Caco-2 (cell line): ENCODE results near the gene SUGT1. TPM values are rescaled to one million over a fixed set of nuclear protein-coding genes. Genes with fewer than 3 reads are reported as not detected.

Experiments
- BruUV-seq: library from RNA; stranded (reverse); fragments of 400-500 nt; replicated peaks from 2 replicates; lab custom pipeline; 2021; lab: Mats Ljungman, UMichigan
- CTCF ChIA-PET: fragments of 300-600 bp; sonication (Branson Sonifier 250); formaldehyde crosslinking; loops from one replicate; lab custom pipeline; 2022; ENCODE audit warnings: antibody characterized with exemption; lab: Charles Lee
- POLR2A ChIA-PET: fragments of 300-600 bp; sonication (Branson Sonifier 250); formaldehyde crosslinking; loops from one replicate; lab custom pipeline; 2022; ENCODE audit warnings: antibody characterized with exemption; lab: Charles Lee
- DNase-seq, 2 experiments: peaks; one replicate each; pipeline versions ENCODE4 v3.0.0 to v3.0.0-alpha.2; 2020 to 2022
- H3K27me3 ChIP-seq: replicated peaks from 2 replicates; pipeline ENCODE4 v1.6.0; 2011; ENCODE audit warnings: low read length; ENCODE audit not compliant: control insufficient read depth, insufficient read depth
- H3K36me3 ChIP-seq: 2 replicates; pipeline ENCODE4 v1.5.1; 2011; ENCODE audit warnings: low read length; ENCODE audit not compliant: control insufficient read depth, insufficient read depth
- H3K4me1 ChIP-seq: fragments of 250-450 bp; sonication (Bioruptor Pico); 2 replicates; pipeline ENCODE4 v1.5.1; 2020; ENCODE audit warnings: mild to moderate bottlenecking
- H3K4me3 ChIP-seq: 2 replicates; pipeline ENCODE4 v1.5.1; 2011; ENCODE audit warnings: low read depth, mild to moderate bottlenecking, control low read depth, low read length
- H3K9me3 ChIP-seq: fragments of 250-450 bp; sonication (Bioruptor Pico); 2 replicates; pipeline ENCODE4 v1.5.1; 2020; ENCODE audit warnings: mild to moderate bottlenecking, moderate library complexity
- H3K27ac Mint-ChIP-seq: one replicate; pipeline ENCODE4 v1.8.0; 2022; ENCODE audit warnings: mixed read lengths; ENCODE audit not compliant: unreplicated experiment
- H3K27me3 Mint-ChIP-seq: one replicate; pipeline ENCODE4 v1.8.0; 2022; ENCODE audit warnings: mixed read lengths; ENCODE audit not compliant: insufficient read depth, unreplicated experiment
- H3K36me3 Mint-ChIP-seq: one replicate; pipeline ENCODE4 v1.8.0; 2022; ENCODE audit warnings: mild to moderate bottlenecking, mixed read lengths; ENCODE audit not compliant: insufficient read depth, unreplicated experiment
- H3K4me1 Mint-ChIP-seq: one replicate; pipeline ENCODE4 v1.8.0; 2022; ENCODE audit warnings: low read depth, mixed read lengths; ENCODE audit not compliant: unreplicated experiment
- H3K4me3 Mint-ChIP-seq: one replicate; pipeline ENCODE4 v1.8.0; 2022; ENCODE audit warnings: mild to moderate bottlenecking, moderate library complexity, mixed read lengths; ENCODE audit not compliant: unreplicated experiment
- H3K9me3 Mint-ChIP-seq: one replicate; pipeline ENCODE4 v1.8.0; 2022; ENCODE audit warnings: mixed read lengths; ENCODE audit not compliant: unreplicated experiment
- intact Hi-C: fragments of 100-400 bp; cut with micrococcal nuclease; formaldehyde crosslinking; loops from one replicate; pipeline ENCODE4 v1.10.0; 2022; ENCODE audit not compliant: unreplicated experiment
- total RNA-seq: library from RNA; stranded (reverse); gene quantifications from 2 replicates; pipeline ENCODE4 v1.2.3, GENCODE V29; 2022
- TF ChIP-seq, protein P1 (sequence below), 2 experiments: fragments of 200-600 bp in 1 of 2; IDR thresholded peaks; 1 replicate in 1 of 2; 2 replicates in 1 of 2; pipeline versions ENCODE4 v1.5.1 to v1.8.0; 2011 to 2022; ENCODE audit warnings: antibody characterized with exemption in 1 of 2, control low read depth in 1 of 2, inconsistent platforms in 1 of 2, low read depth in 1 of 2, low read length in 1 of 2, mild to moderate bottlenecking in 1 of 2, moderate library complexity in 1 of 2; ENCODE audit not compliant: insufficient read depth in 1 of 2, severe bottlenecking in 1 of 2, unreplicated experiment in 1 of 2

SUGT1 gene
- total RNA-seq, 1 experiment from 2014 or later: 73.6 TPM

- CTCF ChIA-PET: no interaction called here
- H3K4me1 Mint-ChIP-seq: no peaks in the 10 kb centered on the region
- peaks cover 36% of the 10 kb centered on the region for H3K27me3 Mint-ChIP-seq
- no peaks in the 10 kb centered on the region for H3K9me3 Mint-ChIP-seq
- Histone ChIP-seq H3K4me3 (no peak overlapping the region), H3K27me3 (no peaks in the 10 kb centered on the region), H3K36me3 (no peaks in the 10 kb centered on the region), H3K4me1 (no peaks in the 10 kb centered on the region), H3K9me3 (no peaks in the 10 kb centered on the region)
- intact Hi-C loops: no loop called here
- no peak overlapping the region for H3K27ac Mint-ChIP-seq
- DNase-seq: no peak
- POLR2A ChIA-PET: no interaction called here
- peaks cover 5% of the 10 kb centered on the region for H3K36me3 Mint-ChIP-seq
- H3K4me3 Mint-ChIP-seq: no peak overlapping the region
- BruUV-seq: no TSS peak
- TF ChIP-seq, protein P1, sequence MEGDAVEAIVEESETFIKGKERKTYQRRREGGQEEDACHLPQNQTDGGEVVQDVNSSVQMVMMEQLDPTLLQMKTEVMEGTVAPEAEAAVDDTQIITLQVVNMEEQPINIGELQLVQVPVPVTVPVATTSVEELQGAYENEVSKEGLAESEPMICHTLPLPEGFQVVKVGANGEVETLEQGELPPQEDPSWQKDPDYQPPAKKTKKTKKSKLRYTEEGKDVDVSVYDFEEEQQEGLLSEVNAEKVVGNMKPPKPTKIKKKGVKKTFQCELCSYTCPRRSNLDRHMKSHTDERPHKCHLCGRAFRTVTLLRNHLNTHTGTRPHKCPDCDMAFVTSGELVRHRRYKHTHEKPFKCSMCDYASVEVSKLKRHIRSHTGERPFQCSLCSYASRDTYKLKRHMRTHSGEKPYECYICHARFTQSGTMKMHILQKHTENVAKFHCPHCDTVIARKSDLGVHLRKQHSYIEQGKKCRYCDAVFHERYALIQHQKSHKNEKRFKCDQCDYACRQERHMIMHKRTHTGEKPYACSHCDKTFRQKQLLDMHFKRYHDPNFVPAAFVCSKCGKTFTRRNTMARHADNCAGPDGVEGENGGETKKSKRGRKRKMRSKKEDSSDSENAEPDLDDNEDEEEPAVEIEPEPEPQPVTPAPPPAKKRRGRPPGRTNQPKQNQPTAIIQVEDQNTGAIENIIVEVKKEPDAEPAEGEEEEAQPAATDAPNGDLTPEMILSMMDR (IDR thresholded peaks at IDR 0.05; ENCODE audit: insufficient read depth in 1 of 2, low read depth in 1 of 2, low read length in 1 of 2, severe bottlenecking in 1 of 2, unreplicated experiment in 1 of 2): no peak
Observed at GRCh38 chr13:52743569-52743968, 90.9 kb downstream of the SUGT1 start.

DNA sequence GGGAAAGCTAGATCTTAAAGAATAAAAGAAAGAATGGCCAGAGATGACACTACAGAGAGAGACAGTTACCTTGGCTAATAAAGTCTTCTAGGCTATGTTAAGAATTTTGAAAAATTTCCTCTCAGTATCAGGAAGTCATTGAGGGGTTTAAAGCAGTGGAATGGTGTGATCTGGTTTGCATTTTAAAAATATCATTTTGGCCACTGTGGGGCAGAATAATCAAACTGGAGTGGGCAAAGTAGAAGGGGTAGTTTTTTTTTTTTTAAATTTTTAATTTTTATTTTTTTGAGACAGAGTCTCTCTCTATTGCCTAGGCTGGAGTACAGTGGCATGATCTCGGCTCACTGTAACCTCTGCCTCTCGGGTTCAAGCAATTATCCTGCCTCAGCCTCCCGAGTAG is 91.4 kb downstream of the SUGT1 start:
- Mint-ChIP-seq H3K27me3 (peaks cover 36% of the 10 kb centered on the region), H3K9me3 (no peaks in the 10 kb centered on the region), H3K4me1 (no peaks in the 10 kb centered on the region), H3K36me3 (peaks cover 5% of the 10 kb centered on the region), H3K27ac (no peak overlapping the region), H3K4me3 (no peak overlapping the region)
- H3K9me3 ChIP-seq: no peaks in the 10 kb centered on the region
- H3K4me1 ChIP-seq: no peaks in the 10 kb centered on the region
- intact Hi-C loops: no loop called here
- CTCF ChIA-PET: no interaction called here
- H3K27me3 ChIP-seq: no peaks in the 10 kb centered on the region
- H3K4me3 ChIP-seq: no peak overlapping the region
- no peak for DNase-seq
- H3K36me3 ChIP-seq: no peaks in the 10 kb centered on the region
- TF ChIP-seq, protein P1 (IDR thresholded peaks at IDR 0.05; ENCODE audit: insufficient read depth in 1 of 2, low read depth in 1 of 2, low read length in 1 of 2, severe bottlenecking in 1 of 2, unreplicated experiment in 1 of 2): peak in 1 of 2 experiments; percentile 20
- POLR2A ChIA-PET: no interaction called here
- no TSS peak for BruUV-seq

- H3K36me3 ChIP-seq: no peaks in the 10 kb centered on the region
- no peaks in the 10 kb centered on the region for H3K27me3 ChIP-seq
- ChIA-PET CTCF (no interaction called here), POLR2A (no interaction called here)
- Mint-ChIP-seq H3K36me3 (peaks cover 5% of the 10 kb centered on the region), H3K4me1 (no peaks in the 10 kb centered on the region), H3K27me3 (peaks cover 39% of the 10 kb centered on the region), H3K27ac (no peak overlapping the region), H3K4me3 (no peak overlapping the region), H3K9me3 (no peaks in the 10 kb centered on the region)
- TF ChIP-seq, protein P1 (IDR thresholded peaks at IDR 0.05; ENCODE audit: insufficient read depth in 1 of 2, low read depth in 1 of 2, low read length in 1 of 2, severe bottlenecking in 1 of 2, unreplicated experiment in 1 of 2): no peak
- intact Hi-C loops: no loop called here
- no peak overlapping the region for H3K4me3 ChIP-seq
- BruUV-seq: no TSS peak
- H3K4me1 ChIP-seq: no peaks in the 10 kb centered on the region
- DNase-seq: no peak
- no peaks in the 10 kb centered on the region for H3K9me3 ChIP-seq
Observed at GRCh38 chr13:52744842-52745375, 92.3 kb downstream of the SUGT1 start.
